Colonic mucosa (tissue), 4 donors: Measurements from ENCODE around the gene SPINDOC. TPM values are rescaled to one million over a fixed set of nuclear protein-coding genes. Genes with fewer than 3 reads are reported as not detected.

Experiments used
- DNase-seq: peaks from one replicate; pipeline ENCODE4 v3.0.0-alpha.2; 2020
- H3K27ac ChIP-seq: fragments of 200-600 bp; one replicate; pipeline ENCODE4 v1.8.0; 2021
- H3K27me3 ChIP-seq: fragments of 200-600 bp; one replicate; pipeline ENCODE4 v1.8.0; 2021
- H3K36me3 ChIP-seq: fragments of 200-600 bp; one replicate; pipeline ENCODE4 v1.8.0; 2021
- H3K4me1 ChIP-seq: fragments of 200-600 bp; one replicate; pipeline ENCODE4 v1.8.0; 2021; ENCODE audit warnings: mild to moderate bottlenecking
- H3K4me3 ChIP-seq: fragments of 200-600 bp; one replicate; pipeline ENCODE4 v1.8.0; 2021
- H3K9ac ChIP-seq, 2 donors: one replicate each; pipeline ENCODE4 v1.7.0; 2013; ENCODE audit warnings: control low read depth in 2 of 2, low read depth in 2 of 2, low read length in 2 of 2
- H3K9me3 ChIP-seq: fragments of 200-600 bp; one replicate; pipeline ENCODE4 v1.8.0; 2021
- intact Hi-C: fragments of 100-400 bp; cut with DNase I; formaldehyde crosslinking; loops from one replicate; pipeline ENCODE4 v1.14.1; 2022
- total RNA-seq, 2 donors: library from RNA; stranded (reverse); fragmentation: NEBNext Ultra II Directional in 1 of 2; extraction: Animal tissue kit (Norgen Biotek cat#: 25700) in 1 of 2; gene quantifications; one replicate each; pipeline ENCODE4 v1.2.1, GENCODE V29; 2021
- TF ChIP-seq, protein P1 (sequence below): fragments of 200-600 bp; IDR thresholded peaks from one replicate; pipeline ENCODE4 v1.8.0; 2022; ENCODE audit warnings: antibody characterized with exemption, mild to moderate bottlenecking
- donor health status: healthy.
- donor health status: DM: no; HTN: no; CAD: no.
- donor health status: DM: no; HTN: no; CAD: no.

The SPINDOC gene
- total RNA-seq, 2 donors from 2014 or later, result 9.3 to 11.8 TPM

DNA sequence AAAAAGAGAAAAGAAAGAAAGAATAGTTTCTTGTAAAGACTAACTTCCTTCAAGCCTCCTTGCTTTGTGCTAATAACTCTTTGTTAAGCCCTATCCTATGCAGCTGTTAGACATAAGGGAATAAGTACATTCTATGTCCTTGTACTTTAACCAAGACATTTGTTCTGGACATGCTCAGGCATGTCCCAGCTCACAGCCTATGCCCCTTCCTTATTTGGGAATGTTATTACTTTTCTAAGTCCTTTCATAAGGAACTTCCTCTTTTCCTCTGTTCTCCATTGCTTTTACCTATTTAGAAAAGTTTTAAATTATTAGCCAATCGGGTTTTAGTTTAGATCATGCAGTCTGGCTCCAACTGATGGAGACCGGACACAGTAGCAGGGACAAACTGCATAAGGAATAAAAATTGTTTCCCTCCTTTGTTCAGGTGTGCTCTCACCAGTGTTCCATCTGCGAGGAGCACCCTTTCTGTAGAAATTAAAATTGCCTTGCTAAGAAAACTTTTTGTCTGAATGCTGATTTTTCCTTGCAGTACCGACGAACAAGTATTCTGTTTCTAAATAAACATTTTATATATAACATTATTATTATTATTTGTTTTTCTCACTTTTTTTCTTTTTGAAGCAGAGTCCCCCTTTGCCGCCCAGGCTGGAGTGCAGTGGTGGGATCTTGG is 21.6 kb upstream of the SPINDOC start:
- Histone ChIP-seq H3K36me3 (no peaks in the 10 kb centered on the region), H3K9me3 (no peaks in the 10 kb centered on the region), H3K27ac (no peak overlapping the region), H3K9ac (no peak overlapping the region), H3K4me3 (no peak overlapping the region), H3K4me1 (no peaks in the 10 kb centered on the region), H3K27me3 (no peaks in the 10 kb centered on the region)
- no peak for DNase-seq
- intact Hi-C loops, result no loop called here
- TF ChIP-seq, protein P1, sequence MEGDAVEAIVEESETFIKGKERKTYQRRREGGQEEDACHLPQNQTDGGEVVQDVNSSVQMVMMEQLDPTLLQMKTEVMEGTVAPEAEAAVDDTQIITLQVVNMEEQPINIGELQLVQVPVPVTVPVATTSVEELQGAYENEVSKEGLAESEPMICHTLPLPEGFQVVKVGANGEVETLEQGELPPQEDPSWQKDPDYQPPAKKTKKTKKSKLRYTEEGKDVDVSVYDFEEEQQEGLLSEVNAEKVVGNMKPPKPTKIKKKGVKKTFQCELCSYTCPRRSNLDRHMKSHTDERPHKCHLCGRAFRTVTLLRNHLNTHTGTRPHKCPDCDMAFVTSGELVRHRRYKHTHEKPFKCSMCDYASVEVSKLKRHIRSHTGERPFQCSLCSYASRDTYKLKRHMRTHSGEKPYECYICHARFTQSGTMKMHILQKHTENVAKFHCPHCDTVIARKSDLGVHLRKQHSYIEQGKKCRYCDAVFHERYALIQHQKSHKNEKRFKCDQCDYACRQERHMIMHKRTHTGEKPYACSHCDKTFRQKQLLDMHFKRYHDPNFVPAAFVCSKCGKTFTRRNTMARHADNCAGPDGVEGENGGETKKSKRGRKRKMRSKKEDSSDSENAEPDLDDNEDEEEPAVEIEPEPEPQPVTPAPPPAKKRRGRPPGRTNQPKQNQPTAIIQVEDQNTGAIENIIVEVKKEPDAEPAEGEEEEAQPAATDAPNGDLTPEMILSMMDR, result no peak

DNA sequence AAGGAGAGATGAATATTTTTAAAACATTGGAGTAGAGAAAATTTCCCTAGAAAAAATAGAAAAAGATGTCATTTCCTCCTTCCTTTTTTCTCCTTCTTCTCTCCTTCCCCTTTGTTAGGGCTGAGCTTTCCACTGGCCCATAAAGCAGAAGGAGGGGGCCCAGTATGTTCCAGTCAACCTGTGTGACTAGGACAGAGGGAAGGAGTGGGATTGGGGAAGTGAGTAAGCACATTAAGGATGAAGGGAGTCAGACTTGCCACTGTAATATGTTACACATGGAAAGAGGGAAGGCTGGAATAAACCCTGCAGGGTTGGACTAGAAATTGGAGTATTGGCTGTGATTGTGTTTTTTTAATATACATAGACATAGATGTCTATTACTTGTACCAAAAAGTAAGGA is 20.1 kb upstream of the SPINDOC start:
- H3K9me3 ChIP-seq, result no peaks in the 10 kb centered on the region
- TF ChIP-seq, protein P1, result no peak
- H3K4me1 ChIP-seq, result no peaks in the 10 kb centered on the region
- H3K27me3 ChIP-seq, result no peaks in the 10 kb centered on the region
- no peak overlapping the region for H3K27ac ChIP-seq
- no peak for DNase-seq
- H3K36me3 ChIP-seq, result no peaks in the 10 kb centered on the region
- no peak overlapping the region for H3K4me3 ChIP-seq
- intact Hi-C loops, result no loop called here
- no peak overlapping the region for H3K9ac ChIP-seq

DNA sequence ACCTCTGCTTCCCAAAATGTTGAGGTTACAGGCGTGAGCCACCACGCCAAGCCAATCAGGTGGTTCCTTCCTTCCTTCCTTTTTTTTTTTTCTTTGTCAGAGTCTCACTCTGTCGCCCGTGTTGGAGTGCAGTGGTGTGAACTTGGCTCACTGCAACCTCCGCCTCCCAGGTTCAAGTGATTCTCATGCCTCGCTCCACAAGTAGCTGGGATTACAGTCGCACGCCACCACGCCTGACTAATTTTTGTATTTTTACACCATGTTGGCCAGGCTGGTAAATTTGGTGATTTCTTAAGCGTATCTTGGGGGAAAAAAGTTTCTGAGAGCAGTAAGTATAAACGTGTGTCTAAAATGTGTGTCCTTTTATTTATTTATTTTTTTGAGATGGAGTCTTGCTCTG is 18.2 kb upstream of the SPINDOC start:
- Histone ChIP-seq H3K36me3 (no peaks in the 10 kb centered on the region), H3K27me3 (no peaks in the 10 kb centered on the region), H3K27ac (no peak overlapping the region), H3K4me1 (no peaks in the 10 kb centered on the region), H3K4me3 (no peak overlapping the region), H3K9ac (no peak overlapping the region), H3K9me3 (no peaks in the 10 kb centered on the region)
- intact Hi-C loops, result no loop called here
- DNase-seq, result no peak
- TF ChIP-seq, protein P1, result no peak

DNA sequence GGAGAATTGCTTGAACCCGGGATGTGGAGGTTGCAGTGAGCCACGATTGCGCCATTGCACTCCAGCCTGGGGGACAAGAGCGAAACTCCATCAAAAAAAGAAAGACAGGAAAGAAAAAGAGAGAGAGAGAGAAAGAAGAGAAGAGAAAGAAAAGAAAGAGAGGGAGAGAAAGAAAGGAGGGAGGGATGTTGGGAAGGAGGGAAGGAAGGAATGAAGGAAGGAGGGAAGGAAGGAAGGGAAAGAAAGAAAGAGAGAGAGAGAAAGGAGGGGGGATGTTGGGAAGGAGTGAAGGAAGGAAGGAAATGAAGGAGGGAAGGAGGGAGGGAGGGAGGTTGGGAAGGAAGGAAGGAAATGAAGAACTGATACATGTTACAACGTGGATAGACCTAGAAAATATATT is 12.3 kb upstream of the SPINDOC start:
- no peaks in the 10 kb centered on the region for H3K27me3 ChIP-seq
- no peak overlapping the region for H3K27ac ChIP-seq
- TF ChIP-seq, protein P1, result no peak
- H3K36me3 ChIP-seq, result no peaks in the 10 kb centered on the region
- intact Hi-C loops, result no loop called here
- no peak for DNase-seq
- no peaks in the 10 kb centered on the region for H3K9me3 ChIP-seq
- H3K4me1 ChIP-seq, result peaks cover 3% of the 10 kb centered on the region
- H3K4me3 ChIP-seq, result no peak overlapping the region
- H3K9ac ChIP-seq, result no peak overlapping the region

DNA sequence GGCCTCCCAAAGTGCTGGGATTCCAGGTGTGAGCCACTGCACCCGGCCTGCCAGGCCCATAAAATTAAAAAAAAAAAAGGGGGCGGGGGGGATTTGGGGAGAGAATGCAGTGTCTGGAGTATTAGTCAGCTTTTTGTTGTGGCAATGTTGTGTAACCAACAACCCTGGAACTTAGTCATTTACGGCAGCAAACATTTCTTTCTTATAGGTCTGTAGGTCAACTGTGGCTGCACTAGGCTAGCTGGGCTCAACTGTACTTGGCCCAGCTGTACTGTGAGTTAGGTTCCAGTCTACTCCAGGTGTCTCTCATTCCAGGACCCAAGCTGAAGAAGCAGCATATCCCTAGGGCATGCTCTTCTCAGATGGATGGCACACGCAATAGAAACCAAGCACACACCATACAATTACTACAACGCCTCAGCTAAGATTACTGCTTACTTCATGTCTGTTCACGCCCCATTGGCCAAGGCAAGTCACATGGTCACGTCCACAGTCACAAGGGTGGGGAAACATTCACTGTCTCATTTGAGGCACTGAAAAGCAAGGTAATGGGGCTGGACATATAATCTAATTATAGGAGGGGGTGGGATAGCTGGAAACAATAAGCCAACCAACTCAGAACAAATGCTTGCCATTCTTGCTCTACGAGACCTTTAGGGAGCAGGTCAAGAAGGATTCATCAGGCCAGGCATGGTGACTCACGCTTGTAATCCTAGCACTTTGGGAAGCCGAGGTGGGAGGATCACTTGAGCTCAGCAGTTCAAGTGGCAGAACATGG is 10.4 kb upstream of the SPINDOC start:
- intact Hi-C loops, result no loop called here
- H3K27ac ChIP-seq, result peak overlapping the region; percentile 61
- no peak overlapping the region for H3K9ac ChIP-seq
- peaks cover 3% of the 10 kb centered on the region for H3K4me1 ChIP-seq
- H3K9me3 ChIP-seq, result no peaks in the 10 kb centered on the region
- DNase-seq, result peak; percentile 36
- H3K36me3 ChIP-seq, result no peaks in the 10 kb centered on the region
- no peak overlapping the region for H3K4me3 ChIP-seq
- TF ChIP-seq, protein P1, result no peak
- H3K27me3 ChIP-seq, result no peaks in the 10 kb centered on the region
